Testis (tissue), 5 donors: ENCODE data around the gene GABRR1. TPM values are rescaled to one million over a fixed set of nuclear protein-coding genes. Genes with fewer than 3 reads are reported as not detected.

Experiments
- DNase-seq: peaks from one replicate; pipeline ENCODE4 v3.0.0-alpha.2; 2019
- H3K27ac ChIP-seq, 2 donors: fragments of 200-600 bp; sonication (generic); one replicate each; pipeline ENCODE4 v1.5.1; 2019
- H3K27me3 ChIP-seq: fragments of 200-600 bp; sonication (generic); one replicate; pipeline ENCODE4 v1.5.1; 2019
- H3K36me3 ChIP-seq: fragments of 200-600 bp; sonication (generic); one replicate; pipeline ENCODE4 v1.5.1; 2017; ENCODE audit warnings: low read depth; ENCODE audit errors: missing control alignments
- H3K4me1 ChIP-seq: fragments of 200-600 bp; sonication (generic); one replicate; pipeline ENCODE4 v1.5.1; 2019
- H3K4me3 ChIP-seq, 2 donors: fragments of 200-600 bp; sonication (generic); one replicate each; pipeline ENCODE4 v1.5.1; 2017 to 2019
- H3K9me3 ChIP-seq: fragments of 200-600 bp; sonication (generic); one replicate; pipeline ENCODE4 v1.5.1; 2017
- POLR2A ChIP-seq: fragments of 450-650 bp; IDR thresholded peaks from one replicate; pipeline ENCODE4 v1.6.1; 2017; ENCODE audit warnings: antibody characterized with exemption, mild to moderate bottlenecking, moderate library complexity
- WGBS, 2 donors: methylation state at CpG; one replicate each; pipeline ENCODE4 v1.1.5; 2018; 5-methylcytosine and 5-hydroxymethylcytosine counted together
- intact Hi-C: fragments of 100-400 bp; cut with DNase I; formaldehyde crosslinking; loops from one replicate; pipeline ENCODE4 v1.15.1; 2023; ENCODE audit warnings: low total_unique reads
- long read RNA-seq, 2 donors: transcript quantifications; one replicate each; lab custom pipeline, GENCODE V29; 2026
- polyA plus RNA-seq: library from polyadenylated mRNA; stranded (reverse); fragments of 350-450 nt; fragmentation: Illumina TruSeq; extraction: RNeasy Lipid Tissue Mini Kit (QIAGEN cat#74804); gene quantifications from one replicate; pipeline ENCODE4 v1.2.3, GENCODE V29; 2014; ENCODE audit warnings: low read depth, low replicate concordance; ENCODE audit not compliant: insufficient read depth
- total RNA-seq, 2 donors: library from RNA; depleted of rRNA; stranded (reverse); fragments of >200 nt; gene quantifications; one replicate each; pipeline ENCODE4 v1.2.3, GENCODE V29; 2016
- TF ChIP-seq, protein P1 (sequence below), 3 experiments: fragments of 450-650 bp in 2 of 3; fragments of 200-600 bp in 1 of 3; sonication (generic) in 1 of 3; IDR thresholded peaks; one replicate each; pipeline ENCODE4 v1.5.1; 2016 to 2019; ENCODE audit warnings: antibody characterized with exemption in 3 of 3, mild to moderate bottlenecking in 2 of 3, moderate library complexity in 1 of 3

GABRR1 gene
- total RNA-seq (1 to 10 TPM; 1.6 to 3.0 TPM), polyA plus RNA-seq (3.4 TPM)
- long read RNA-seq, donor 1, result 0 reads
- long read RNA-seq, donor 2, result 0 reads

DNA sequence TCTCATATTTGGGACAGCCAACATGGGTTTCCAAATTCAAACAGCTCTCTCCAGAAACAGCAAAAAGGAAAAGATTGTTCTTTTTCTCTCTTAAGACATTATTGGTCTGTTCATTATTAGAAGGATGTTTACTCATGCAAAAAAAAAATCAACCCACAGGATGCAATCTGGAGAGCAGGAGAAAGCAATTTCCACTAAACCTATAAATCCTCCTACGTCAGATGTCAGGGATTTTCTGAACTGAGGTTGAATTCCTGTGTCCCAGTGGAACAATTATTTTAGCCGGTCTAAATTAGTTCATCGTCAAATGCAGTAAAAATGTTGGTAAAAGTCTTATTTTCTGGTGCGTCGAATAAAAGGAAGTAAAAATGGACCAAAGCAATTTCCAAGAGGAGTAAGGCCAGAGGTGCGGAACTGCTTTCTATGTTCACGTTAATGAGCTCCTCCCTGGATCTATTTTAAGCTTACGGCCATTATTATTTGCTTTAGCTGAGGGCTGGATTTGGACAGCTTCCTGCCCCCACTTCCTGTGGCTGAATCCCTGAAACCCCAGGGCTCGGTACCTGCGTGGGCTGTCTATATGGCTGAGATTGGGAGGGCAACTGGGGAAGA lies at the start of gene GABRR1:
Gene GABRR1, minus strand, starts transcription at position 60 of the 612 bp plus-strand sequence. Its CDS starts 36 bp downstream, at position 24.
- no peaks in the 10 kb centered on the region for H3K36me3 ChIP-seq

GRCh38 chr6:89264296-89264695 lies 47.1 kb upstream of the GABRR1 start:
- Histone ChIP-seq H3K27me3 (no peaks in the 10 kb centered on the region), H3K4me3 (no peak overlapping the region), H3K36me3 (no peaks in the 10 kb centered on the region), H3K27ac (no peak overlapping the region), H3K9me3 (no peaks in the 10 kb centered on the region), H3K4me1 (peaks cover 10% of the 10 kb centered on the region)
- WGBS, 2 donors, result 86 to 90% methylated on average over 20 of the region's 20 CpGs
- TF ChIP-seq, protein P1, sequence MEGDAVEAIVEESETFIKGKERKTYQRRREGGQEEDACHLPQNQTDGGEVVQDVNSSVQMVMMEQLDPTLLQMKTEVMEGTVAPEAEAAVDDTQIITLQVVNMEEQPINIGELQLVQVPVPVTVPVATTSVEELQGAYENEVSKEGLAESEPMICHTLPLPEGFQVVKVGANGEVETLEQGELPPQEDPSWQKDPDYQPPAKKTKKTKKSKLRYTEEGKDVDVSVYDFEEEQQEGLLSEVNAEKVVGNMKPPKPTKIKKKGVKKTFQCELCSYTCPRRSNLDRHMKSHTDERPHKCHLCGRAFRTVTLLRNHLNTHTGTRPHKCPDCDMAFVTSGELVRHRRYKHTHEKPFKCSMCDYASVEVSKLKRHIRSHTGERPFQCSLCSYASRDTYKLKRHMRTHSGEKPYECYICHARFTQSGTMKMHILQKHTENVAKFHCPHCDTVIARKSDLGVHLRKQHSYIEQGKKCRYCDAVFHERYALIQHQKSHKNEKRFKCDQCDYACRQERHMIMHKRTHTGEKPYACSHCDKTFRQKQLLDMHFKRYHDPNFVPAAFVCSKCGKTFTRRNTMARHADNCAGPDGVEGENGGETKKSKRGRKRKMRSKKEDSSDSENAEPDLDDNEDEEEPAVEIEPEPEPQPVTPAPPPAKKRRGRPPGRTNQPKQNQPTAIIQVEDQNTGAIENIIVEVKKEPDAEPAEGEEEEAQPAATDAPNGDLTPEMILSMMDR (IDR thresholded peaks at IDR 0.05), result no peak
- intact Hi-C loops, result no loop called here
- DNase-seq, result no peak

More for the DNA sequence above, at the start of gene GABRR1:
- no peak for DNase-seq
- TF ChIP-seq POLR2A, result no peak
- TF ChIP-seq, protein P1 (IDR thresholded peaks at IDR 0.05), result no peak
- Histone ChIP-seq H3K9me3 (no peaks in the 10 kb centered on the region), H3K4me1 (no peaks in the 10 kb centered on the region), H3K4me3 (no peak within 1 kb of the TSS), H3K27ac (no peak within 1 kb of the TSS), H3K27me3 (no peaks in the 10 kb centered on the region)
- WGBS, 2 donors, result 11 to 14% methylated on average over 10 of the region's 10 CpGs
- intact Hi-C loops, result no loop called here

DNA sequence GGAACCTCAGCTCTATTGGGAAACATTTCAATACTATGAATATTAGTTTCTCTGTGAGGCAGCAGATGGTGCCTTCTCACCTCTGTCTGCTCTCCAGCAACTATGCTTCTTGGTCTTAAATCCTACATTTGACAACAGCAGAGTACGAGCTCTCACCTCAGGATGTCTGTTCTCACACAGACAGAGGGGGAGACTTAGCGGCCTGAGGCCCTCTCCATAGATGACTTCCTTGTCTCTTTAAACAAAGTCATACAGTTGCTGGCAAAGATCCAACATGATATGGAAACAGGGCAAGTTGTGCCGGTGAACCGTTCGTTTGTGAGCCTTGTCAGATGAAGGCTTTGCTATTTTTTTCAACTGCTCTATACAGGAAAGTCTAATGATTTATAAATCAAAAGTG lies 43.7 kb upstream of the GABRR1 start:
- intact Hi-C loops, result no loop called here
- Histone ChIP-seq H3K36me3 (no peaks in the 10 kb centered on the region), H3K9me3 (no peaks in the 10 kb centered on the region), H3K4me3 (no peak overlapping the region), H3K27ac (no peak overlapping the region), H3K27me3 (no peaks in the 10 kb centered on the region), H3K4me1 (peaks cover 10% of the 10 kb centered on the region)
- TF ChIP-seq, protein P1 (IDR thresholded peaks at IDR 0.05), result no peak
- TF ChIP-seq POLR2A, result no peak
- 34 to 60% methylated on average over 5 of the region's 5 CpGs for WGBS, 2 donors
- DNase-seq, result no peak

DNA sequence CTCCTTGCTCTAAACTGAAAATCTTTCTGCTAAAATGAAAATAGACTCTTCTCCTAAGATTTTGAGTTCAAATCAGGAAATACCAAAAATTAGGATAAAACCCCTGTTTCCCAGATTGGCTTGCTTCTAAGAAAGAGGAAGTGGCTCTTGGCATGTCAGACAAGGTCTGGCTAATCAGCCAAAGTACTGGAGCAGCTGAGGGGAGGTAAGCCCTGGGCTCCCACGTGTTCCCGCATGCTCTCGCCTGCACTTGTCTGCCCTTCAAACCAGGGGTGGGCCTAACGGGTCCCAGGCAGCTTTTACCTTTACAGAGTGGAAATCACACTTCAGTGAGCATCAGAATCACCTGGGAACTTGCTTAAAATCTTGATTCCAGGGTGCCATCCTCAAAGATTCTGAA lies 43.2 kb upstream of the GABRR1 start:
- H3K9me3 ChIP-seq, result no peaks in the 10 kb centered on the region
- no peak for DNase-seq
- no peak overlapping the region for H3K4me3 ChIP-seq
- H3K4me1 ChIP-seq, result peaks cover 10% of the 10 kb centered on the region
- intact Hi-C loops, result no loop called here
- WGBS, 2 donors, result 48 to 65% methylated on average over 4 of the region's 4 CpGs
- no peaks in the 10 kb centered on the region for H3K36me3 ChIP-seq
- no peak for TF ChIP-seq POLR2A
- TF ChIP-seq, protein P1 (IDR thresholded peaks at IDR 0.05), result no peak
- no peak overlapping the region for H3K27ac ChIP-seq
- no peaks in the 10 kb centered on the region for H3K27me3 ChIP-seq

- 87 to 88% methylated on average over 3 of the region's 3 CpGs for WGBS, 2 donors
- no peak for DNase-seq
- no peaks in the 10 kb centered on the region for H3K36me3 ChIP-seq
- H3K27me3 ChIP-seq, result no peaks in the 10 kb centered on the region
- TF ChIP-seq POLR2A, result no peak
- TF ChIP-seq, protein P1 (IDR thresholded peaks at IDR 0.05), result no peak
- no peak overlapping the region for H3K27ac ChIP-seq
- peaks cover 10% of the 10 kb centered on the region for H3K4me1 ChIP-seq
- no peak overlapping the region for H3K4me3 ChIP-seq
- H3K9me3 ChIP-seq, result no peaks in the 10 kb centered on the region
- intact Hi-C loops, result no loop called here
Measured at GRCh38 chr6:89258912-89259311, 41.8 kb upstream of the GABRR1 start.
